GM12875 (cell line): ENCODE measurements around the gene KIF21B.

Experiments used
- H3K4me3 ChIP-seq: one replicate; pipeline ENCODE4 v1.5.1; 2011; ENCODE audit warnings: low read depth, low read length, control low read depth
- TF ChIP-seq, protein P1 (sequence below): IDR thresholded peaks from 2 replicates; pipeline ENCODE4 v1.5.1; 2011; ENCODE audit warnings: low read depth, mild to moderate bottlenecking, control low read depth, inconsistent platforms, low read length, moderate library complexity, borderline replicate concordance; ENCODE audit not compliant: insufficient read depth

The KIF21B gene

DNA sequence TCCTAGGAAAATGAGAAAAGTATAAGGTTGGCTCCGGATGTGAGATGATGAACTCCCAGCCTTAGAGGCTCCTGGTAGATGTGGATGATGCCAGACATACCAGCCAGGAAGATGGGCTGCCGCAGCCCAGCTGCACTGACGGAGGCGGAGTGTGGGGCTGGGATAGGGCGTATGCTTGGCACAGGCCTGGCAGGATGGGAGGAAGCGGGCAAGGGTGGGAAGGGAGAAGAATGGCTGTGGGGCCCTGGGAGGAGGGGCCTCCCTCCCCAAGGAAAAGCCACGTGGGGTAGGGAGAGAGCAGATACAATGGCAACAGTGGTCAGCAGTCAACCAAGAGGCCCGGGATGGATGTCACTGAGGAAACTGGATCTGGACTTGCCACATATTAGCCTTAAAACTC, 41.3 kb upstream of the KIF21B start:
- TF ChIP-seq, protein P1, sequence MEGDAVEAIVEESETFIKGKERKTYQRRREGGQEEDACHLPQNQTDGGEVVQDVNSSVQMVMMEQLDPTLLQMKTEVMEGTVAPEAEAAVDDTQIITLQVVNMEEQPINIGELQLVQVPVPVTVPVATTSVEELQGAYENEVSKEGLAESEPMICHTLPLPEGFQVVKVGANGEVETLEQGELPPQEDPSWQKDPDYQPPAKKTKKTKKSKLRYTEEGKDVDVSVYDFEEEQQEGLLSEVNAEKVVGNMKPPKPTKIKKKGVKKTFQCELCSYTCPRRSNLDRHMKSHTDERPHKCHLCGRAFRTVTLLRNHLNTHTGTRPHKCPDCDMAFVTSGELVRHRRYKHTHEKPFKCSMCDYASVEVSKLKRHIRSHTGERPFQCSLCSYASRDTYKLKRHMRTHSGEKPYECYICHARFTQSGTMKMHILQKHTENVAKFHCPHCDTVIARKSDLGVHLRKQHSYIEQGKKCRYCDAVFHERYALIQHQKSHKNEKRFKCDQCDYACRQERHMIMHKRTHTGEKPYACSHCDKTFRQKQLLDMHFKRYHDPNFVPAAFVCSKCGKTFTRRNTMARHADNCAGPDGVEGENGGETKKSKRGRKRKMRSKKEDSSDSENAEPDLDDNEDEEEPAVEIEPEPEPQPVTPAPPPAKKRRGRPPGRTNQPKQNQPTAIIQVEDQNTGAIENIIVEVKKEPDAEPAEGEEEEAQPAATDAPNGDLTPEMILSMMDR, result no peak
- no peak overlapping the region for H3K4me3 ChIP-seq

DNA sequence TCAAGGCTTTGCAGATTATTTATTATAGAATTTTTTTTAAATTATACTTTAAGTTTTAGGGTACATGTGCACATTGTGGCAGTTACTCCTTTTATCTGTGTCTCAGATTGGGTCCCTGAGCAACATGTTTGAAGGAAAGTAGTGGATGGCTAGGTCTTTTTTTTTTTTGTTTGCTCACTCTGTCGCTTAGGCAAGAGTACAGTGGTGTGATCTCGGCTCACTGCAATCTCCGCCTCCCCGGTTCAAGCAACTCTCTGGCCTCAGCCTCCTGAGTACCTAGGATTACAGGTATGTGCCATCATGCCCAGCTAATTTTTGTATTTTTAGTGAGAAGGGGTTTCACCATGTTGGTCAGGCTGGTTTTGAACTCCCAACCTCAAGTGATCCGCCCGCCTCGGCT, 39.6 kb upstream of the KIF21B start:
- no peak overlapping the region for H3K4me3 ChIP-seq

DNA sequence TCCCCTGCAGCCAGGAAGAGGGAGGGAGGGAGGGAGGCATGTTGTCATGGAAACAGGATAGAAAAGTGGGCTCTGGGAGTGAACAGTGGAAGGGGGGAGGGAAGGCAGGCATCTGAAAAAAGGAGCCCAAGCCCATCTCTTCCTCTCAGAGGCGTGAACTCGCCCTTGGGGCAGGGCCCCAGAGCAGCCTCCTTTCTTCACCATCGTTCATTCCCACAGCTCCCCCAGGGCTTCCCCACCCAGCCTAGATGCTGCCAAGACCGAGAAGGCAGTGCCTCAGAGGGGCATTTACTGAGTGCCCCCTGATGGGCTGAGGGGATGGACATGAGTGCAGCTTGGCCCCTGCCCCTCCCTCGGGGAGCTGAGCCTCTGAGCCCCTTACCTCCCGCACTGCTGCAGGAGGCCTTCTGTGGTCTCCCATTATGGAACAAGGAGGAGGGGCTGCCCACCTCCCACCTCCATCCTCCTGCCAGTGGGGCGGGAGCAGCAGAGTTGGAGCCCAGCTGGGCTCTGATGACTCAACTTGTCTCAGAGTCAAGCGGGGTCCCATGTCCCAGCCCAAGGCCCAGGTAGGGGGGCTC, 39.1 kb upstream of the KIF21B start:
- TF ChIP-seq, protein P1, result no peak
- no peak overlapping the region for H3K4me3 ChIP-seq

More for the DNA sequence above, 39.6 kb upstream of the KIF21B start:
- TF ChIP-seq, protein P1, result no peak

DNA sequence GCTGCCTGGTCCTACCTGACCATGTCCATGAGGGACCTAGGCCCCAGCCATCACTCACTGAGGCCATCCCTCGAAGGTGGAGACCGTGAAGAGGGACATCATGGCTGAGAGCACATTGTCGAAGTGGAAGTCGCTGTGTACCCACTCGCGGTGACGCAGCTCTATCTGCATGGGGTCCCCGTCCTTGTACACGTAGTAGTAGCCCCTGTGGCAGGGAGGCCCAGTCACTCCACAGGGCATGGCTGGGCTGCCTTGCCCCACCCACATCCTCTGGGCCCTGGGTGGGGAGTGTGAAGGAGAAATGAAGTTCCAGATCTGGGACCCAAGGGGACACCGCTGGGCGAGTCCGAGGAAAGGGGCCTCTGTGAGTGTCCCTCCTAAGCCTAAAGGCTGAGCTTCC, 38.4 kb upstream of the KIF21B start:
- TF ChIP-seq, protein P1, result no peak
- no peak overlapping the region for H3K4me3 ChIP-seq

DNA sequence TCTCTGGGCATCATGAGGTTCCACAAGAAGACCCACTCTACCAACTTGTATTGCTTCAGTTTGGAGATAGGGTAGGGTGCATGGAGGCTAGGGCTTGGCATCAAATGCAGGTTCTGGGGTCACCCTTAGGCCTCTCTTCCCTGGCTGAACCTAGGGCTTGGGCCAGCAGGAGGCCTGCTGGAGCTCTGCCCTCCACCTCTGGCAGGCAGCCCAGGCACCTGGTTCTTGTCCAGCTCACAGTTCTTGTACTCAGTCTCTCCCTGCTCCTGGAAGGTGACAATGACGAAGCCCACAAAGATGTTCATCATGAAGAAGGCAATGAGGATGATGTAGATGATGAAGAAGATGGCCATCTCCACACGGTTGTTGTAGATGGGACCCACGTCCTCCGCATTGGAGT, 37.5 kb upstream of the KIF21B start:
- TF ChIP-seq, protein P1, result no peak

DNA sequence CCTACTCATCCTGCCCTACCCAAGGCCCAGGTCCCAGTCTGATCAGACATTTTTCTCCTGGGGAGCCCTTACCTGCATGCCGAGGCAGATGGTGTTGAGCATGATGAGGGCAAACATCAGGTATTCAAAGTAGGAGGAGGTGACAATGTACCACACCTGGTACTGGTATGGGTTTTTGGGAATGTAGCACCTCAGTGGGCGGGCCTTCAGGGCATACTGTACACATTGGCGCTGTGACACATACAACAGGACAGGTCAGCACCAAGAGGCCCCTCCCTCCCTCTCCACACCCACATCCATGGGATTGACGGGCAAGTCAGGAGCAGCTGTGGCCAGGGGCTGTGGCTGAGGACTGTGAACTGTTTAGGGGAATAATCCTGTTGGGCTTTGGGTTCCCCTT, 37.1 kb upstream of the KIF21B start:
- H3K4me3 ChIP-seq, result no peak overlapping the region
- TF ChIP-seq, protein P1, result no peak

More for the DNA sequence above, 37.5 kb upstream of the KIF21B start:
- no peak overlapping the region for H3K4me3 ChIP-seq

DNA sequence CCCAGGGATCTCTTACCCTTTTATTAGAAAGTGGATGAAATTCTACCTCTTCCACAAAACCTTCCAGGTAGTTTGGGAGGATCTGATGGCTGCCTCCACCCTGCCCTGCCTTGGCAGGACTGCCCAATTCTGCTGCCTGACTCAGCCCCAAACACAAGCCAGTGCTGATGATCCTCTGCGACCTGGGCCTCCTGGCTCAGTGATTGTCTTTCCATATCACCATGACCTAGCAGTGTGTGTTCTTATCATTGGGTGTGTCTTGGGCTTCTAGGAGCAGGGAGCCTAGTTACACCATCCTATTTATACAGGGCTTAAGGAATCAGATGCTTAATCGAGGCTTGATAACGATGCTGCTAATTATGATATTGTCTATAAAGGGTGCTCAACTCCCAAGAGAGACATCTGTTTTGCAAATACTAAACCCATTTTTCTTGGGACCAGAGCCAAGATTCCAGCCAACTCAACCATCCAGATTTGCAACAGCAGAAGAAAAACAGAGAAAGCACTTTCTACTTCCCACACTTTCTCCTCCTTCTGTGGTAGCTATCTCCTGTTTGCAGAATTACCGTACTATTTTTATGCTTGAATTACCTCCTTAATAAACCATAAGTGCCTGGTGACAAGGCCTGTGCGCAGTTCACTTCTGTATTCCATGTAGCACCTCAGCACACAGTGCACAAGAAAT, 36.5 kb upstream of the KIF21B start:
- TF ChIP-seq, protein P1, result no peak
- no peak overlapping the region for H3K4me3 ChIP-seq
